Gastrocnemius medialis (tissue), 4 donors: ENCODE measurements around the gene STKLD1. TPM values are rescaled to one million over a fixed set of nuclear protein-coding genes. Genes with fewer than 3 reads are reported as not detected.

Experiments used
- ATAC-seq, 2 donors: fragments of 150-250 bp; one replicate each; pipeline ENCODE4 v1.9.1; 2016
- DNase-seq, 2 donors: peaks; one replicate each; pipeline ENCODE4 v3.0.0-alpha.2; 2019
- H3K27ac ChIP-seq, 4 donors: fragments of 200-600 bp; sonication (generic); 1 replicate in 1 of 4; 2 replicates in 3 of 4; pipeline ENCODE4 v1.5.1; 2016 to 2018; ENCODE audit warnings: mild to moderate bottlenecking in 2 of 4, moderate library complexity in 1 of 4
- H3K27me3 ChIP-seq, 3 donors: fragments of 200-600 bp; sonication (generic) in 2 of 3; 1 replicate in 1 of 3; 2 replicates in 2 of 3; pipeline versions ENCODE4 v1.5.1 to v1.6.0; 2016 to 2019; ENCODE audit warnings: mild to moderate bottlenecking in 1 of 3, moderate library complexity in 1 of 3
- H3K36me3 ChIP-seq, 2 donors: fragments of 200-600 bp; sonication (generic) in 1 of 2; one replicate each; pipeline ENCODE4 v1.5.1; 2017 to 2018
- H3K4me1 ChIP-seq, 2 donors: fragments of 200-600 bp; sonication (generic) in 1 of 2; one replicate each; pipeline ENCODE4 v1.5.1; 2016 to 2017; ENCODE audit warnings: mild to moderate bottlenecking in 2 of 2
- H3K4me3 ChIP-seq, 4 donors: fragments of 200-600 bp; sonication (generic) in 3 of 4; 1 replicate in 1 of 4; 2 replicates in 3 of 4; pipeline ENCODE4 v1.5.1; 2016 to 2019; ENCODE audit warnings: mild to moderate bottlenecking in 2 of 4
- H3K9me3 ChIP-seq, 3 donors: fragments of 200-600 bp; sonication (generic) in 2 of 3; 1 replicate in 1 of 3; 2 replicates in 2 of 3; pipeline ENCODE4 v1.5.1; 2016 to 2019
- POLR2A ChIP-seq, 2 donors: fragments of 450-650 bp; IDR thresholded peaks; one replicate each; pipeline ENCODE4 v1.6.1; 2017; ENCODE audit warnings: antibody characterized with exemption in 2 of 2, mild to moderate bottlenecking in 2 of 2, moderate library complexity in 2 of 2
- in situ Hi-C, 4 donors: fragments of 200-750 bp; cut with MboI; loops; one replicate each; pipeline versions ENCODE4 v1.15.0 to v1.8.0; 2017; ENCODE audit warnings: low sequenced_read_pairs in 4 of 4
- intact Hi-C: fragments of 100-400 bp; cut with DNase I; formaldehyde crosslinking; loops from one replicate; pipeline ENCODE4 v1.15.1; 2023; ENCODE audit warnings: low total_unique reads
- total RNA-seq, 4 donors: library from RNA; depleted of rRNA; stranded (reverse); fragments of >200 nt; gene quantifications; one replicate each; pipeline versions ENCODE4 v1.1.0 to v1.2.3, GENCODE V29; 2016
- TF ChIP-seq, protein P1 (sequence below), 5 experiments: fragments of 450-650 bp in 3 of 5; fragments of 200-600 bp in 2 of 5; sonication (generic) in 2 of 5; IDR thresholded peaks in 4 of 5; conservative IDR thresholded peaks in 1 of 5; 1 replicate in 4 of 5; 2 replicates in 1 of 5; pipeline ENCODE4 v1.5.1; 2016 to 2019; ENCODE audit warnings: antibody characterized with exemption in 5 of 5, mild to moderate bottlenecking in 3 of 5, moderate library complexity in 3 of 5

The STKLD1 gene
- total RNA-seq, 4 donors from 2014 or later, result 0.35 to 1.4 (median 1.1) TPM; not detected in 1

DNA sequence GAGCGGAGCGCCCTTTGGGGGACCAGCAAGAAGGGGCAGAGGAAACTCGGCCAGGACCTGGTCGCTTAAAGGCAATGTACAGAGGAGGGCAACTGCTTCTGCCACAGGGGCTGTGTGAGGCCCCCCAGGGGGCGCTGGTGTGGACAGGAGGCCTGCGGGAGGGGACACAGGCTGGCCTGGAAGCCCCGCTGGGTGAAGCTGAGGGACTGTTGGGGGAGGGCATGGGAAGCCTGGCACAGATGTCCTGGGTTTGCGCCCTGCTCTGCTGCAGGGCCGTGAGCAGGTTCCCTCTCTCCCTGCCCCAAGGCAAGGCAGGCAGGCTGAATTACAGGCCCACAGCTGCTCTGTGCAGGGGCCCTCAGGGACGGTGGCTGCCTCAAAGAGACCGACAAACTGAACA, 33.6 kb upstream of the STKLD1 start:
- Histone ChIP-seq H3K9me3 (no peaks in the 10 kb centered on the region), H3K27me3 (no peaks in the 10 kb centered on the region), H3K36me3 (peaks cover 0 to 57% of the 10 kb centered on the region in 2 donors), H3K4me1 (peaks cover 14 to 23% of the 10 kb centered on the region in 2 donors), H3K27ac (no peak overlapping the region), H3K4me3 (no peak overlapping the region)
- ATAC-seq (no peak), DNase-seq (no peak)
- in situ Hi-C loops (no loop called here), intact Hi-C loops (loop anchor here (10.0 kb wide), 1 partner anchor 142 kb away; no protein-coding TSS in a partner anchor)
- no peak for TF ChIP-seq POLR2A (IDR thresholded peaks at IDR 0.05)
- TF ChIP-seq, protein P1, sequence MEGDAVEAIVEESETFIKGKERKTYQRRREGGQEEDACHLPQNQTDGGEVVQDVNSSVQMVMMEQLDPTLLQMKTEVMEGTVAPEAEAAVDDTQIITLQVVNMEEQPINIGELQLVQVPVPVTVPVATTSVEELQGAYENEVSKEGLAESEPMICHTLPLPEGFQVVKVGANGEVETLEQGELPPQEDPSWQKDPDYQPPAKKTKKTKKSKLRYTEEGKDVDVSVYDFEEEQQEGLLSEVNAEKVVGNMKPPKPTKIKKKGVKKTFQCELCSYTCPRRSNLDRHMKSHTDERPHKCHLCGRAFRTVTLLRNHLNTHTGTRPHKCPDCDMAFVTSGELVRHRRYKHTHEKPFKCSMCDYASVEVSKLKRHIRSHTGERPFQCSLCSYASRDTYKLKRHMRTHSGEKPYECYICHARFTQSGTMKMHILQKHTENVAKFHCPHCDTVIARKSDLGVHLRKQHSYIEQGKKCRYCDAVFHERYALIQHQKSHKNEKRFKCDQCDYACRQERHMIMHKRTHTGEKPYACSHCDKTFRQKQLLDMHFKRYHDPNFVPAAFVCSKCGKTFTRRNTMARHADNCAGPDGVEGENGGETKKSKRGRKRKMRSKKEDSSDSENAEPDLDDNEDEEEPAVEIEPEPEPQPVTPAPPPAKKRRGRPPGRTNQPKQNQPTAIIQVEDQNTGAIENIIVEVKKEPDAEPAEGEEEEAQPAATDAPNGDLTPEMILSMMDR (IDR thresholded peaks at IDR 0.05 in 4 of 5, conservative IDR thresholded peaks at IDR 0.05 in 1 of 5), result no peak

DNA sequence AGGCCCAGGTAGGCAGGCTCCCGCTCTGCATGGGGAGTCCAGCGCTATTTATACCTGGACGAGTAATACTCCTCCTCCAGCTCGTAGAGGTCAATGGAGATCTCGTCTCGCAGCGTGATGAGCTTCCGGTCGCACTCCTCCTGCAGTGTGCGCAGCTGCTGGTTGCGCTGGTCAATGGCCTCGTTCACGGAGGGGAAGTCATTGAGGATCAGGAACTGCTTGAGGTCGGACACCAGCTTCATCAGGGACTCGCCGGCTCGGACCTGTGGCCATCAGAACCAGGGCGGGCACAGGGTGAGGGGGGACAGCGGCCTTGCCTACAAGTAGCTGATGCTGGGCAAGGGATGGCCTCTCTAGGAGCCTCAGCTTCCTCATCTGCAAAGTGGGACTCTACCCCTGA, 32.1 kb upstream of the STKLD1 start:
- in situ Hi-C loops, result no loop called here
- Histone ChIP-seq H3K4me1 (peaks cover 20 to 23% of the 10 kb centered on the region in 2 donors), H3K27ac (no peak overlapping the region), H3K4me3 (no peak overlapping the region), H3K36me3 (peaks cover 0 to 60% of the 10 kb centered on the region in 2 donors), H3K27me3 (no peaks in the 10 kb centered on the region), H3K9me3 (no peaks in the 10 kb centered on the region)
- no peak for ATAC-seq
- no peak for TF ChIP-seq POLR2A (IDR thresholded peaks at IDR 0.05)
- TF ChIP-seq, protein P1 (IDR thresholded peaks at IDR 0.05 in 4 of 5, conservative IDR thresholded peaks at IDR 0.05 in 1 of 5), result no peak
- DNase-seq, result no peak
- intact Hi-C loops, result loop anchor here (10.0 kb wide), 1 partner anchor 141 kb away; no protein-coding TSS in a partner anchor

DNA sequence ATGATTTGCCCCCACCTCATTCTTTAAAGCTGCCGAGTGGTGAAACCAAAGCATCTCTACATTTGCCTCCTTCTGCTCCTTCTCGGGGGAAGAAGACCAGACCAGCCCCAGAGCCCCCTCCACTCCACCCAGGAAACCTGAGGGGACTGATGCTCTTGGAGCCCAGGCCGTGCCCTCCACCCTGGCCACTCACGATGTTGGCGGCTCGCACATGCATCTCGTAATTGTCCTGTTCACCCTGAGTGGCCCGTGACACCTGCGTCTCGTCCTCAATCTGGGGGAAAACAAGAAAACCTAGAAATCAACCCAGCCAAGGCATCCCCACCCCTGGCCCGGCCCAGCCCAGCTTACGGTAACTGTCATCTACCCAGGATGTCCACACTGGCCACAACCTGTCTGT, 31.2 kb upstream of the STKLD1 start:
- Histone ChIP-seq H3K9me3 (no peaks in the 10 kb centered on the region), H3K4me1 (peaks cover 22 to 26% of the 10 kb centered on the region in 2 donors), H3K27ac (no peak overlapping the region), H3K4me3 (no peak overlapping the region), H3K27me3 (no peaks in the 10 kb centered on the region), H3K36me3 (peaks cover 0 to 65% of the 10 kb centered on the region in 2 donors)
- TF ChIP-seq, protein P1 (IDR thresholded peaks at IDR 0.05 in 4 of 5, conservative IDR thresholded peaks at IDR 0.05 in 1 of 5), result no peak
- no peak for TF ChIP-seq POLR2A (IDR thresholded peaks at IDR 0.05)
- intact Hi-C loops, result loop anchor here (5.0 to 10.0 kb wide), 2 partner anchors 140 to 313 kb away; partner anchors contain the start of gene GTF3C5
- DNase-seq, result no peak
- in situ Hi-C loops, result no loop called here
- ATAC-seq, result no peak

DNA sequence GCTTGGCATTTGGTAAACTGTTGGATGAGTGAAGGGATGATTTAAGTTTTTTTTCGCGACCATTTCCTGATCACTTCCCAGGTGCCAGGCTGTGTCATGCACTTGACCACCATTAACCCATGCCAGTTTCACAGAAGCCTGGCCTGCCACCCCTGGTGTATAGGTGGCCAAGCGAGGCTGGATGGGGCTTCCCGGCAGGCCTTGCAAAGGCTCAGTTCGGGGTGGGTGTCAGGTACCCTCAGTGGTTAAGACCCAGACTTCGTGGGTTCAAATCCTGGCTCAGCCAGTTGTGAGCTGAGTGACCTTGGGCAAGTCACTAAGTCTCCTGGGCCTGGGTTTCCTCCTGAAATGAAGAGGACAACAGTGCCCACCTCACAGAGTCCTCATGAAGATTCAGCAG, 30.6 kb upstream of the STKLD1 start:
- intact Hi-C loops (loop anchor here (5.0 to 10.0 kb wide), 2 partner anchors 139 to 313 kb away; partner anchors contain the start of gene GTF3C5), in situ Hi-C loops (no loop called here)
- TF ChIP-seq, protein P1 (IDR thresholded peaks at IDR 0.05 in 4 of 5, conservative IDR thresholded peaks at IDR 0.05 in 1 of 5), result no peak
- TF ChIP-seq POLR2A (IDR thresholded peaks at IDR 0.05), result no peak
- Histone ChIP-seq H3K36me3 (peaks cover 0 to 65% of the 10 kb centered on the region in 2 donors), H3K27ac (no peak overlapping the region), H3K4me3 (no peak overlapping the region), H3K27me3 (no peaks in the 10 kb centered on the region), H3K4me1 (peaks cover 22 to 26% of the 10 kb centered on the region in 2 donors), H3K9me3 (no peaks in the 10 kb centered on the region)
- DNase-seq (no peak), ATAC-seq (no peak)
